Measurements from ENCODE around the gene AHCYL2.

The AHCYL2 gene

GRCh38 chr7:129191272-129191671, 33.6 kb upstream of the AHCYL2 start:
- Histone ChIP-seq H3K27me3 (ENCODE audit: control insufficient read depth in 1 of 2, insufficient read depth in 2 of 2, low read length in 2 of 2) (peaks cover 11 to 35% of the 10 kb centered on the region in 2 donors), H3K27ac (ENCODE audit: low read depth, low read length) (no peak overlapping the region), H3K9me3 (ENCODE audit: control insufficient read depth in 1 of 2, low read length in 2 of 2) (no peaks in the 10 kb centered on the region), H3K9ac (ENCODE audit: low read depth in 1 of 2, low read length in 2 of 2) (no peak overlapping the region), H3K36me3 (ENCODE audit: control insufficient read depth in 1 of 2, insufficient read depth in 2 of 2, low read length in 2 of 2) (no peaks in the 10 kb centered on the region), H3K4me1 (ENCODE audit: control insufficient read depth in 1 of 2, insufficient read depth in 2 of 2, low read length in 2 of 2) (peaks cover 0 to 7% of the 10 kb centered on the region in 2 donors), H3K4me3 (ENCODE audit: low read depth in 1 of 2, low read length in 2 of 2) (no peak overlapping the region)

GRCh38 chr7:129193892-129194291, 30.9 kb upstream of the AHCYL2 start:
- Histone ChIP-seq H3K36me3 (ENCODE audit: control insufficient read depth in 1 of 2, insufficient read depth in 2 of 2, low read length in 2 of 2) (no peaks in the 10 kb centered on the region), H3K9ac (ENCODE audit: low read depth in 1 of 2, low read length in 2 of 2) (no peak overlapping the region), H3K27ac (ENCODE audit: low read depth, low read length) (no peak overlapping the region), H3K27me3 (ENCODE audit: control insufficient read depth in 1 of 2, insufficient read depth in 2 of 2, low read length in 2 of 2) (peaks cover 11 to 29% of the 10 kb centered on the region in 2 donors), H3K4me3 (ENCODE audit: low read depth in 1 of 2, low read length in 2 of 2) (no peak overlapping the region), H3K9me3 (ENCODE audit: control insufficient read depth in 1 of 2, low read length in 2 of 2) (no peaks in the 10 kb centered on the region), H3K4me1 (ENCODE audit: control insufficient read depth in 1 of 2, insufficient read depth in 2 of 2, low read length in 2 of 2) (peaks cover 0 to 7% of the 10 kb centered on the region in 2 donors)

- Histone ChIP-seq H3K27ac (ENCODE audit: low read depth, low read length) (no peak overlapping the region), H3K9me3 (ENCODE audit: control insufficient read depth in 1 of 2, low read length in 2 of 2) (no peaks in the 10 kb centered on the region), H3K4me3 (ENCODE audit: low read depth in 1 of 2, low read length in 2 of 2) (no peak overlapping the region)
These were observed 27.1 kb upstream of the AHCYL2 start for GRCh38 chr7:129197771-129198170.

GRCh38 chr7:129199406-129199805, 25.4 kb upstream of the AHCYL2 start:
- no peak overlapping the region for H3K9ac ChIP-seq (ENCODE audit: low read depth in 1 of 2, low read length in 2 of 2)
- H3K27ac ChIP-seq (ENCODE audit: low read depth, low read length): no peak overlapping the region
- H3K4me1 ChIP-seq (ENCODE audit: control insufficient read depth in 1 of 2, insufficient read depth in 2 of 2, low read length in 2 of 2): no peaks in the 10 kb centered on the region
- H3K36me3 ChIP-seq (ENCODE audit: control insufficient read depth in 1 of 2, insufficient read depth in 2 of 2, low read length in 2 of 2): no peaks in the 10 kb centered on the region
- no peaks in the 10 kb centered on the region for H3K9me3 ChIP-seq (ENCODE audit: control insufficient read depth in 1 of 2, low read length in 2 of 2)
- no peaks in the 10 kb centered on the region for H3K27me3 ChIP-seq (ENCODE audit: control insufficient read depth in 1 of 2, insufficient read depth in 2 of 2, low read length in 2 of 2)
- no peak overlapping the region for H3K4me3 ChIP-seq (ENCODE audit: low read depth in 1 of 2, low read length in 2 of 2)

More at GRCh38 chr7:129197771-129198170, 27.1 kb upstream of the AHCYL2 start:
- Histone ChIP-seq H3K4me1 (ENCODE audit: control insufficient read depth in 1 of 2, insufficient read depth in 2 of 2, low read length in 2 of 2) (no peaks in the 10 kb centered on the region), H3K27me3 (ENCODE audit: control insufficient read depth in 1 of 2, insufficient read depth in 2 of 2, low read length in 2 of 2) (no peaks in the 10 kb centered on the region), H3K36me3 (ENCODE audit: control insufficient read depth in 1 of 2, insufficient read depth in 2 of 2, low read length in 2 of 2) (no peaks in the 10 kb centered on the region), H3K9ac (ENCODE audit: low read depth in 1 of 2, low read length in 2 of 2) (no peak overlapping the region)

- Histone ChIP-seq H3K9ac (ENCODE audit: low read depth in 1 of 2, low read length in 2 of 2) (no peak overlapping the region), H3K4me3 (ENCODE audit: low read depth in 1 of 2, low read length in 2 of 2) (no peak overlapping the region)
These were observed 22.6 kb upstream of the AHCYL2 start for GRCh38 chr7:129202058-129202777.

GRCh38 chr7:129203050-129203741, 21.6 kb upstream of the AHCYL2 start:
- no peak overlapping the region for H3K9ac ChIP-seq (ENCODE audit: low read depth in 1 of 2, low read length in 2 of 2)
- no peak overlapping the region for H3K27ac ChIP-seq (ENCODE audit: low read depth, low read length)

More at GRCh38 chr7:129202058-129202777, 22.6 kb upstream of the AHCYL2 start:
- H3K4me1 ChIP-seq (ENCODE audit: control insufficient read depth in 1 of 2, insufficient read depth in 2 of 2, low read length in 2 of 2): no peaks in the 10 kb centered on the region
- no peaks in the 10 kb centered on the region for H3K36me3 ChIP-seq (ENCODE audit: control insufficient read depth in 1 of 2, insufficient read depth in 2 of 2, low read length in 2 of 2)
- H3K27ac ChIP-seq (ENCODE audit: low read depth, low read length): no peak overlapping the region
- no peaks in the 10 kb centered on the region for H3K27me3 ChIP-seq (ENCODE audit: control insufficient read depth in 1 of 2, insufficient read depth in 2 of 2, low read length in 2 of 2)
- no peaks in the 10 kb centered on the region for H3K9me3 ChIP-seq (ENCODE audit: control insufficient read depth in 1 of 2, low read length in 2 of 2)

GRCh38 chr7:129205126-129205818, 19.6 kb upstream of the AHCYL2 start:
- no peaks in the 10 kb centered on the region for H3K9me3 ChIP-seq (ENCODE audit: control insufficient read depth in 1 of 2, low read length in 2 of 2)
- H3K27ac ChIP-seq (ENCODE audit: low read depth, low read length): no peak overlapping the region
- no peaks in the 10 kb centered on the region for H3K36me3 ChIP-seq (ENCODE audit: control insufficient read depth in 1 of 2, insufficient read depth in 2 of 2, low read length in 2 of 2)
- H3K4me3 ChIP-seq (ENCODE audit: low read depth in 1 of 2, low read length in 2 of 2): no peak overlapping the region
- no peaks in the 10 kb centered on the region for H3K27me3 ChIP-seq (ENCODE audit: control insufficient read depth in 1 of 2, insufficient read depth in 2 of 2, low read length in 2 of 2)
- no peaks in the 10 kb centered on the region for H3K4me1 ChIP-seq (ENCODE audit: control insufficient read depth in 1 of 2, insufficient read depth in 2 of 2, low read length in 2 of 2)
- H3K9ac ChIP-seq (ENCODE audit: low read depth in 1 of 2, low read length in 2 of 2): no peak overlapping the region

More at GRCh38 chr7:129203050-129203741, 21.6 kb upstream of the AHCYL2 start:
- no peaks in the 10 kb centered on the region for H3K4me1 ChIP-seq (ENCODE audit: control insufficient read depth in 1 of 2, insufficient read depth in 2 of 2, low read length in 2 of 2)
- no peak overlapping the region for H3K4me3 ChIP-seq (ENCODE audit: low read depth in 1 of 2, low read length in 2 of 2)
- no peaks in the 10 kb centered on the region for H3K9me3 ChIP-seq (ENCODE audit: control insufficient read depth in 1 of 2, low read length in 2 of 2)
- no peaks in the 10 kb centered on the region for H3K27me3 ChIP-seq (ENCODE audit: control insufficient read depth in 1 of 2, insufficient read depth in 2 of 2, low read length in 2 of 2)
- H3K36me3 ChIP-seq (ENCODE audit: control insufficient read depth in 1 of 2, insufficient read depth in 2 of 2, low read length in 2 of 2): no peaks in the 10 kb centered on the region

- Histone ChIP-seq H3K9ac (ENCODE audit: low read depth in 1 of 2, low read length in 2 of 2) (no peak overlapping the region), H3K4me1 (ENCODE audit: control insufficient read depth in 1 of 2, insufficient read depth in 2 of 2, low read length in 2 of 2) (no peaks in the 10 kb centered on the region), H3K36me3 (ENCODE audit: control insufficient read depth in 1 of 2, insufficient read depth in 2 of 2, low read length in 2 of 2) (peaks cover 0 to under 1% of the 10 kb centered on the region in 2 donors), H3K27ac (ENCODE audit: low read depth, low read length) (no peak overlapping the region), H3K4me3 (ENCODE audit: low read depth in 1 of 2, low read length in 2 of 2) (no peak overlapping the region), H3K9me3 (ENCODE audit: control insufficient read depth in 1 of 2, low read length in 2 of 2) (no peaks in the 10 kb centered on the region), H3K27me3 (ENCODE audit: control insufficient read depth in 1 of 2, insufficient read depth in 2 of 2, low read length in 2 of 2) (no peaks in the 10 kb centered on the region)
These were observed 18.6 kb upstream of the AHCYL2 start for GRCh38 chr7:129205987-129206785.

- H3K4me1 ChIP-seq (ENCODE audit: control insufficient read depth in 1 of 2, insufficient read depth in 2 of 2, low read length in 2 of 2): no peaks in the 10 kb centered on the region
- no peak overlapping the region for H3K4me3 ChIP-seq (ENCODE audit: low read depth in 1 of 2, low read length in 2 of 2)
- H3K9ac ChIP-seq (ENCODE audit: low read depth in 1 of 2, low read length in 2 of 2): no peak overlapping the region
- no peak overlapping the region for H3K27ac ChIP-seq (ENCODE audit: low read depth, low read length)
- peaks cover 0 to 4% of the 10 kb centered on the region in 2 donors for H3K36me3 ChIP-seq (ENCODE audit: control insufficient read depth in 1 of 2, insufficient read depth in 2 of 2, low read length in 2 of 2)
- H3K27me3 ChIP-seq (ENCODE audit: control insufficient read depth in 1 of 2, insufficient read depth in 2 of 2, low read length in 2 of 2): no peaks in the 10 kb centered on the region
- no peaks in the 10 kb centered on the region for H3K9me3 ChIP-seq (ENCODE audit: control insufficient read depth in 1 of 2, low read length in 2 of 2)
These were observed 16.2 kb upstream of the AHCYL2 start for GRCh38 chr7:129208667-129209066.

Data from duodenal mucosa (tissue), 2 donors.